NCI-H1105 treated with DMSO at 0.1 percent for 48 hours (cell line): ENCODE data around the gene FKBP2.

Source experiments
- DNase-seq: peaks from one replicate; lab custom pipeline; 2025; lab: John Stamatoyannopoulos, UW

FKBP2 gene

DNA sequence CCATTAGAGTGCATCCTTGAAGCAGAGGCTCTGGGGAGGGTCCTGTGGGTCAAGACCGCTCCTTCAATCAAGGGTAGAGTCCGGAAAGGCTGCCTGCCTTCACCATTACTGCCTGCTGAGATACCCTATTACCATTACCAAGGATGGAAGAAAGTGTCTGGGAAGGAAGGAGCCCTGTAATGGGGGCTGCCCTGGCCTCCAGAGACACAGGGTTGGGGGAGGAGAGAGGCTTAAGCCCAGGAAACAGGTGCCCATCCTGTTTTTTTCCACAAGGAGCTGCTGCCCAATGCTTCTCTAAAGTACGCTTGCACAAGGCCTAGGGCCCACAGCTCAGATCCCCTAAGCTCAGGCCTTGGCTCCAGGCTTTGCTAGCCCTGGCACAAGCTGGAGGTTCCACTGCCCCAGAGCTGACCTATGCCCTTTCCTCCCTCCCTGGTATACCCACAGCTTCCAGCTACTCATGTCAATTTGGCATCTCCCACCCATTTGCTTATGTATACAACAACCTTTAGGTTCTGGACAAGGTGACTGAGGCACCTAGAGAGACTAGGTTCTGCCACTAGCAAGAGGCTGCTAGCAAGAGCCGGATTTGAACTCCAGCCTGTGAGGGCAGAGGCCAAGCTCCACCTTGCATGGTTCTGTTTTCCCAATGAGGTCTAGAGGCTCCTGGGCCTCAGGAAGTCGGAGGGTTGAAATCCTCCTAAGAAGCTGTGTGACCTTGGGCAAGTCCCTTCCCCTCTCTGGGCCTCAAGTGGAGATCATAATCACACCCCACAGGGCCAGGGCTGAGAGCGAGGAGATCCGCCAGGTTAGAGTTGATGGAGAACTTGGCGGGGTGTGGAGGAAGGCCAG, 8.9 kb downstream of the FKBP2 start:
- no peak for DNase-seq

- no peak for DNase-seq
Measured at GRCh38 chr11:64250415-64251015, 9.6 kb downstream of the FKBP2 start.

DNA sequence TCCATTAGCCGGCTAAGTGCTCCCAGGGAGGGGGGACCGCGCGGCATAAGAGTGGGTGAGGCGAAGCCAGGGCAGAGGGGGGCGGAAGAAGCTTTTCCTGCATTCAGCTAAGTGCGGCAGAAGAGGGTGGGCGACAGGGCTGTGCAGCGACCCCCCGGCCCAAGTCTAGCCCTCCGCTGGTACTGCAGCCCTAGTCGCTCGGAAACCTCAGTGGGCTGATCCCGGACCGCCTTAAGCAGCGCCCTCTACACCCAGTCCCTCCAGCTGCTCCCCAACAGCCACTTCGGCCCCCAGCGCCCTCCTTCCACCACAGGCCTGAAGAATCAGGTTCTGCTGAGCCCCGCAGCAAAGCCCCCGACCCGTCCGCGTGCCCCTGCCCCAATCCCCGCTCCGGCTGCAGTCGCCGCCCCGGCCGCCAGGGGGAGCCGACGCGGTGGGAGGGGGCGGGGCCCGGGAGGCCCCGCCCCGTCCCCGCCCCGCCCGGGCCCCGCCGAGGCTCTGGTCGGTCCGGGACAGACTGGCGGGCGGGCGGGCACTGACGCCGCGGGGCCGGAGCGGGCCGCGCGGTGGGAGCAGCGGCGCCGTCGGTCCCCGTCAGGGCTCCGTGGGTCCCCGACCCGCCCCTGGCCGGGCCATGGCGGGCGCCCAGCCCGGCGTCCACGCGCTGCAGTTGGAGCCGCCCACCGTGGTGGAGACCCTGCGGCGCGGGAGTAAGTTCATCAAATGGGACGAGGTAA, 10.3 kb downstream of the FKBP2 start, which contains the start of gene PLCB3:
Gene PLCB3, plus strand, starts transcription at position 515 of the 737 bp plus-strand sequence. Its CDS starts 120 bp downstream, at position 635.
- DNase-seq, result peak; percentile 42

DNA sequence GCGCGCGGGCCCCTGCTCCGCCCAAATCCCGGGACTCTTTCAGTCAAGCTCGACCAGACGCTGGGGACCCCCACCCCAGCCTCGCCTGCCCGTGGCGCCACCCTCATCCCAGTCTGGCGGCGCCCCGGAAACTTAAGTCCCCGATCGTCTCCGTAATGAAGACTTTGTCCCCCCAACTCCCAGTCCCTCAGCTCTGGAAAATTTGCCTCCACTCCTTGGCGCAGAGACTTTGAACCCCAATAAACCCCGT, 10.8 kb downstream of the FKBP2 start:
- no peak for DNase-seq

- DNase-seq, result peak; percentile 5
Measured at GRCh38 chr11:64252003-64252872, 11.3 kb downstream of the FKBP2 start.

DNA sequence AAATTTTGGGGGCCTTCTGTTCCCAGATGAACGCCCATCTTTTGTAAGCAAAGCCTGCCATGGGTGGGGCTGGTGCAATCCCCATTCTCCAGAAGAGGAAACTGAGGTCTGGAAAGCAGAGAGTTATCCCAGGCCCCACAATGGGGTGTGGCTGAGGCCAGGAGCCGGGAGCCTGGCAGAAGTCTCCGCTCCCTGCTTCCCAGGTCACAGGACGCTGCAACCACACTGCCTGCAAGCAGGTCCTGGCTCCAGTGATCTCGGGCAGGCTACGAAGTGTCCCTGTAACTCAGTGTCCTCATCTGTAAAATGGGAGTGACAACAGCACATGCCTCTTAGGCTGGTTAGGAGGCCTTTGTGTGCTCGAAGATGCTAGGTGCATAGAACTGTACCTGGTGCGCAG, 12.1 kb downstream of the FKBP2 start:
- no peak for DNase-seq

GRCh38 chr11:64253481-64253880, 12.6 kb downstream of the FKBP2 start:
- DNase-seq, result no peak

DNA sequence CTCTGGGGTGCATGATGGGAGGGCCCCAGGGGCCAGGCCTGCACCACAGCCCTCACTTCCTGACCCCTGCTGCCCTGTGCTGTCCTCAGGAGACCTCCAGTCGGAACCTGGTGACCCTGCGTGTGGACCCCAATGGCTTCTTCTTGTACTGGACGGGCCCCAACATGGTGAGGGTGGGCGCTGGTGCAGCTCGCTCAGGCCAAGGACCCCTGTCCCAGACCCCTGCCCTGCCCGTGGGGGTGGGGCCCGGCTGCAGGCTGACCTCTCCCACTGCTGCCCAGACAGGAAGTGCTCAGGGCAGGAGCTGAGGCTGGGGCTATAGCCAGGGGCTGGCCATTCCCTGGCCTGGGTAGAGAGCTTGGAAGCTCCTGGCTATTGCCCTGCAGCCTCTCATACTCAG, 13.4 kb downstream of the FKBP2 start:
- DNase-seq, result no peak

DNA sequence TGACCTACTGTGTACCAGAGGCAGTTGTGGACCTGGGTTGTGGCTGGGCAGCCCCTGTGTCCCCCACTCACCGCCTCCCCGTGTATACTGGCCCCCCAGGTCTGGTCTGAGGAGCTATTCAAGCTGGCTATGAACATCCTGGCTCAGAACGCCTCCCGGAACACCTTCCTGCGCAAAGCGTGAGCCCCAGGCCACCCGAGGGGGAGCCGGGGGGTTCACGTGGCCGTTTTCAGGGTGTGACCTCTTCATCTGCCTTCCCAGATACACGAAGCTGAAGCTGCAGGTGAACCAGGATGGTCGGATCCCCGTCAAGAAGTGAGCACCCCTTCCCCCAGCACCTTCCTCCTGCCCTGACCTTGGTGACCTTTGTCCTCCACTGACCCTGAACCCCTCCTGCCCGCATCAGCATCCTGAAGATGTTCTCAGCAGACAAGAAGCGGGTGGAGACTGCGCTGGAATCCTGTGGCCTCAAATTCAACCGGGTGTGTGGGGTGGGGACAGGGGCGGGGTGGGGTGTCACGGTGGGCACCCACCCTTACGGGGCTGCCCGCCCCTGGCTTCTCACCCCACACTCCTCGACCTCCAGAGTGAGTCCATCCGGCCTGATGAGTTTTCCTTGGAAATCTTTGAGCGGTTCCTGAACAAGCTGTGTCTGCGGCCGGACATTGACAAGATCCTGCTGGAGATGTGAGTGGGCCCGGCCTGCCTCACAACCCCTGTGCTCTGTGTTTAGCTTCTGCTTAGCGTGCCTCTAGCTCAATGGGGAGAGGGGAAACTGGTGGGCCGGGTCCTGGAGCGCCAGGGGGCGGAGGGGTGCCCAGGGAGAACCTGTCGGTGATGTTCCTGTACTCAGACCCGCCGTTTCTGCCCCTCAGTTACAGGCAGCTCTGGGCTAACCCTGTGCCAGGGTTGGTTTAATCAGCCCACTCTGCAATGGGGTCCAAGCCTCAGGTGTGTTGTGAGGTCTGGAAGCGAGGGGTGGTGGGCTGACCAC, 14.5 kb downstream of the FKBP2 start:
- DNase-seq, result no peak

- DNase-seq, result no peak
Measured at GRCh38 chr11:64256300-64256699, 15.4 kb downstream of the FKBP2 start.

DNA sequence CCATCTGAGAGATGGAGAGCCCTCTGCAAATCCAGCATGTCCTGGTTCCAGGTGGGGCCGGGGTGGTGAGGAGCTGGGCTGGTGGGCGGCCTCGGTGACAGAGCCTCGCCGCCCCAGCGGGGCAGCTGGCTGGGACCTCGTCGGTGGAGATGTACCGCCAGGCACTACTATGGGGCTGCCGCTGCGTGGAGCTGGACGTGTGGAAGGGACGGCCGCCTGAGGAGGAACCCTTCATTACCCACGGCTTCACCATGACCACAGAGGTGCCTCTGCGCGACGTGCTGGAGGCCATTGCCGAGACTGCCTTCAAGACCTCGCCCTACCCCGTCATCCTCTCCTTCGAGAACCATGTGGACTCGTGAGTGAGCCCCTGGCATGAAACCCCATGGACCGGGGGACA, 17.5 kb downstream of the FKBP2 start:
- DNase-seq, result no peak

DNA sequence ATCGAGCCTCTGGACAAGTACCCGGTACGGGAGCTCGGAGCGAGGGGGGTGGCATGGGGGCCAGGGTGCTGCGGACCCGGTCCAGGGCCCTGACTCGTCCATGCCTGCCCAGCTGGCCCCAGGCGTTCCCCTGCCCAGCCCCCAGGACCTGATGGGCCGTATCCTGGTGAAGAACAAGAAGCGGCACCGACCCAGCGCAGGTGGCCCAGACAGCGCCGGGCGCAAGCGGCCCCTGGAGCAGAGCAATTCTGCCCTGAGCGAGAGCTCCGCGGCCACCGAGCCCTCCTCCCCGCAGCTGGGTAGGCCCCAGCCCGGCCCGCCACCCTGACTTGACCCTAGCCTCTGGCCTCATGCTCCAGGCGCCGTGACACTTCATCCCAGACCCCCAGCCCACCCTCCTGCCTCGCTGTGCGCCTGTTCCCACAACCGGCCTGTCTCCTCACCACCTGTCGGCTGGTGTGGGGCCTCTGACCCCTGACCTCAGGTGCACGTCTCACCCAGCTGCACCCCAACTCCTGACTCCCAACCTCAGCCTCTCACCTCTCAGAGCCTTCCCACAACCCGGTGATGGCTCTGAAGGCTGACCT, 18.1 kb downstream of the FKBP2 start:
- no peak for DNase-seq

GRCh38 chr11:64259533-64260067, 18.7 kb downstream of the FKBP2 start:
- no peak for DNase-seq

- DNase-seq, result no peak
Measured at GRCh38 chr11:64260147-64260708, 19.3 kb downstream of the FKBP2 start.

DNA sequence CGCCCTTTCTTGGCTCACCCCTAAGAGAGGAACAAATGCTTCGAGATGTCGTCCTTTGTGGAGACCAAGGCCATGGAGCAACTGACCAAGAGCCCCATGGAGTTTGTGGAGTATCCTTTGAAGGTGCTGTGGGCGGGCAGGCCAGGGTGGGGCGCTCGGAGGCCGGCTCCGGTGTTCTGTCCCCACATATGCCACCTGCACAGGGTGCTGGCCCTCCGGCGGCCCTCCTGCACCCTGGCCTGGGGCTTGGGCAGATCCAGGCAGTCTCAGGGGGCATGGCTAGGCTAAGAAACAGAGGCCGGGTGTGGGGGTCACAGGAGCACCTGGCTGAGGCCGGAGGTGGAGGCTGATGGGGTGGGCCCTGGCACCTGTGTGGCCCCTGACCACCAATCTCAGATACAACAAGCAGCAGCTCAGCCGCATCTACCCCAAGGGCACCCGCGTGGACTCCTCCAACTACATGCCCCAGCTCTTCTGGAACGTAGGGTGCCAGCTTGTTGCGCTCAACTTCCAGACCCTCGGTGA, 20.7 kb downstream of the FKBP2 start:
- no peak for DNase-seq

GRCh38 chr11:64262271-64263002, 21.5 kb downstream of the FKBP2 start:
- no peak for DNase-seq

- no peak for DNase-seq
Measured at GRCh38 chr11:64263021-64263946, 22.4 kb downstream of the FKBP2 start.

DNA sequence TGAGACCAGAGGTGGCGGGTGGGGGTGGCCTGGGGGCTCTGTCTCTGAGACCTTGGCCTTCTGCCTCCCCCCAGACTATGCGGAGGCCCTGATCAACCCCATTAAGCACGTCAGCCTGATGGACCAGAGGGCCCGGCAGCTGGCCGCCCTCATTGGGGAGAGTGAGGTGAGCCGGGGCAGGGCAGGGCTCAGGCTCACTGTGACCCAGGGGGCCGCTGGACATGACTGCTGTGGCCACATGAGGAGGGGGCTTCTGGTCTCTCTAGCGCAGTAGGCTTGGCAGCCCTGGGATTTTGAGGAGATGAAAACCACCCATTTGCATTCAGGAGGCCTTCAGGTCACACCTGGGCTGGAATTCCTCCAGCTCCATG, 23.0 kb downstream of the FKBP2 start:
- no peak for DNase-seq
